GM18526 (cell line): Measurements from ENCODE around the gene RNASEL.

Experiments used
- POLR2A ChIP-seq: IDR thresholded peaks from 3 replicates; pipeline ENCODE4 v1.6.1; 2011; ENCODE audit not compliant: insufficient read length; ENCODE audit errors: extremely low read depth

Gene RNASEL

GRCh38 chr1:182604175-182605164 is 15.4 kb upstream of the RNASEL start, which contains the start of gene RGS16:
Gene RGS16, minus strand, starts transcription at chr1:182604389. Its CDS starts 130 bp downstream, at chr1:182604259.
- peak; percentile 99 for TF ChIP-seq POLR2A

- no peak for TF ChIP-seq POLR2A
Observed at GRCh38 chr1:182603646-182604174, 14.7 kb upstream of the RNASEL start.

GRCh38 chr1:182602935-182603645 is 14.0 kb upstream of the RNASEL start:
- no peak for TF ChIP-seq POLR2A

- no peak for TF ChIP-seq POLR2A
Observed at GRCh38 chr1:182601913-182602312, 12.9 kb upstream of the RNASEL start.

- TF ChIP-seq POLR2A = no peak
Observed at GRCh38 chr1:182601416-182601786, 12.3 kb upstream of the RNASEL start.

- TF ChIP-seq POLR2A = no peak
Observed at GRCh38 chr1:182600745-182601415, 11.8 kb upstream of the RNASEL start.

- TF ChIP-seq POLR2A = peak; percentile 19
Observed at GRCh38 chr1:182600036-182600713, 11.1 kb upstream of the RNASEL start.

GRCh38 chr1:182599339-182599738 is 10.3 kb upstream of the RNASEL start:
- TF ChIP-seq POLR2A = no peak

GRCh38 chr1:182598296-182598695 is 9.2 kb upstream of the RNASEL start:
- TF ChIP-seq POLR2A = no peak

GRCh38 chr1:182596934-182597333 is 7.9 kb upstream of the RNASEL start:
- no peak for TF ChIP-seq POLR2A

GRCh38 chr1:182595641-182596240 is 6.7 kb upstream of the RNASEL start:
- no peak for TF ChIP-seq POLR2A

- no peak for TF ChIP-seq POLR2A
Observed at GRCh38 chr1:182589931-182590330, 875 bp upstream of the RNASEL start.

- TF ChIP-seq POLR2A = no peak
Observed at GRCh38 chr1:182589520-182589919, 464 bp upstream of the RNASEL start.
